SK-N-SH (cell line): Measurements from ENCODE around the gene KIF12. TPM values are rescaled to one million over a fixed set of nuclear protein-coding genes. Genes with fewer than 3 reads are reported as not detected.

ENCODE experiments used
- CTCF ChIA-PET: fragments of 300-600, 350-600 bp; formaldehyde crosslinking; extraction: SDS; loops from one replicate; lab custom pipeline; 2021; lab: Yijun Ruan, JAX
- POLR2A ChIA-PET: fragments of 350-600 bp; sonication (Branson Sonifier 250); formaldehyde crosslinking; extraction: SDS; loops from one replicate; lab custom pipeline; 2020; ENCODE audit warnings: antibody characterized with exemption, inconsistent platforms; lab: Yijun Ruan, JAX
- DNase-seq: peaks from one replicate; pipeline ENCODE4 v3.0.0; 2012
- H2AFZ ChIP-seq: fragments of 200-600 bp; sonication (generic); 2 replicates; pipeline ENCODE4 v1.8.1; 2016; ENCODE audit warnings: antibody characterized with exemption, mild to moderate bottlenecking, low read depth
- H3F3A ChIP-seq: fragments of 200-600 bp; sonication (generic); replicated peaks from 2 replicates; pipeline ENCODE3; 2016; ENCODE audit warnings: antibody characterized with exemption, mild to moderate bottlenecking; ENCODE audit not compliant: insufficient read depth
- H3K27ac ChIP-seq, 2 experiments: fragments of 200-500 bp in 1 of 2; fragments of 200-600 bp in 1 of 2; sonication (Bioruptor generic) in 1 of 2; sonication (generic), shearing (Covaris generic) in 1 of 2; 2 replicates each; pipeline versions ENCODE4 v1.5.1 to v1.6.1; 2014 to 2016; ENCODE audit warnings: low read depth in 2 of 2, inconsistent platforms in 1 of 2, low read length in 1 of 2, mild to moderate bottlenecking in 1 of 2, mixed read lengths in 1 of 2
- H3K27me3 ChIP-seq: fragments of 200-600 bp; sonication (generic), shearing (Covaris generic); 2 replicates; pipeline ENCODE4 v1.6.1; 2016; ENCODE audit warnings: mixed run types; ENCODE audit not compliant: insufficient read depth
- H3K36me3 ChIP-seq, 2 experiments: fragments of 200-500 bp in 1 of 2; fragments of 200-600 bp in 1 of 2; sonication (Bioruptor generic) in 1 of 2; sonication (generic) in 1 of 2; replicated peaks in 1 of 2; 2 replicates each; pipeline versions ENCODE3 to v1.5.1; 2014 to 2016; ENCODE audit warnings: low read length in 1 of 2, mild to moderate bottlenecking in 1 of 2; ENCODE audit not compliant: insufficient read depth in 2 of 2, control insufficient read depth in 1 of 2
- H3K4me1 ChIP-seq, 2 experiments: fragments of 200-500 bp in 1 of 2; fragments of 200-600 bp in 1 of 2; sonication (Bioruptor generic) in 1 of 2; sonication (generic), shearing (Covaris generic) in 1 of 2; 2 replicates each; pipeline versions ENCODE4 v1.5.1 to v1.6.1; 2014 to 2016; ENCODE audit warnings: low read depth in 1 of 2, low read length in 1 of 2, mixed run types in 1 of 2; ENCODE audit not compliant: insufficient read depth in 2 of 2, control insufficient read depth in 1 of 2
- H3K4me2 ChIP-seq: fragments of 200-600 bp; sonication (generic), shearing (Covaris generic); 2 replicates; pipeline ENCODE4 v1.6.1; 2017; ENCODE audit warnings: mixed run types
- H3K4me3 ChIP-seq, 2 experiments: fragments of 200-500 bp in 1 of 2; fragments of 200-600 bp in 1 of 2; sonication (Bioruptor generic) in 1 of 2; sonication (generic), shearing (Covaris generic) in 1 of 2; 2 replicates each; pipeline versions ENCODE4 v1.5.1 to v1.8.1; 2014 to 2016; ENCODE audit warnings: low read depth in 2 of 2, inconsistent platforms in 1 of 2, low read length in 1 of 2, mild to moderate bottlenecking in 1 of 2, mixed read lengths in 1 of 2, moderate library complexity in 1 of 2
- H3K79me2 ChIP-seq: fragments of 200-600 bp; sonication (generic); 2 replicates; pipeline ENCODE4 v1.8.1; 2017; ENCODE audit warnings: mild to moderate bottlenecking; ENCODE audit not compliant: insufficient read depth
- H3K9ac ChIP-seq: fragments of 200-600 bp; sonication (generic); 2 replicates; pipeline ENCODE4 v1.6.1; 2017; ENCODE audit warnings: mixed run types
- H3K9me2 ChIP-seq: fragments of 200-600 bp; sonication (generic); 2 replicates; pipeline ENCODE4 v1.6.1; 2017; ENCODE audit warnings: mixed run types
- H3K9me3 ChIP-seq: fragments of 200-600 bp; sonication (generic); 2 replicates; pipeline ENCODE4 v1.6.1; 2017; ENCODE audit warnings: mixed run types, mild to moderate bottlenecking, moderate library complexity
- H4K20me1 ChIP-seq: fragments of 200-600 bp; sonication (generic); 2 replicates; pipeline ENCODE4 v1.6.1; 2017; ENCODE audit warnings: mild to moderate bottlenecking, mixed run types; ENCODE audit not compliant: insufficient read depth
- CTCF ChIP-seq: fragments of 200-600 bp; sonication (generic); IDR thresholded peaks from 2 replicates; pipeline ENCODE4 v1.6.1; 2017; ENCODE audit warnings: antibody characterized with exemption, mild to moderate bottlenecking, moderate library complexity
- EP300 ChIP-seq, 2 experiments: IDR thresholded peaks; 2 replicates each; pipeline versions ENCODE4 v1.4.0 to v1.6.1; 2012; ENCODE audit warnings: borderline replicate concordance in 1 of 2, low read depth in 1 of 2, low read length in 1 of 2
- FOXJ3 ChIP-seq: sonication (generic); formaldehyde crosslinking; IDR thresholded peaks from 2 replicates; pipeline ENCODE4 v1.5.1; 2020; ENCODE audit warnings: mild to moderate bottlenecking, missing genetic modification reagents
- GABPA ChIP-seq: IDR thresholded peaks from 2 replicates; pipeline ENCODE4 v1.4.0; 2012; ENCODE audit warnings: low read depth, mild to moderate bottlenecking
- MAX ChIP-seq: IDR thresholded peaks from 2 replicates; pipeline ENCODE4 v1.4.0; 2012; ENCODE audit warnings: low read depth
- MXI1 ChIP-seq: IDR thresholded peaks from 2 replicates; pipeline ENCODE4 v1.6.1; 2012; ENCODE audit warnings: mild to moderate bottlenecking, low read depth, low read length, improper control_type of control experiment
- RAD21 ChIP-seq: IDR thresholded peaks from 2 replicates; pipeline ENCODE4 v1.6.1; 2012; ENCODE audit warnings: mild to moderate bottlenecking, low read length
- RCOR1 ChIP-seq: fragments of 150-350 bp; IDR thresholded peaks from 2 replicates; pipeline ENCODE4 v1.6.1; 2017; ENCODE audit warnings: antibody characterized with exemption, low read length
- RXRA ChIP-seq: IDR thresholded peaks from 2 replicates; pipeline ENCODE4 v1.4.0; 2012; ENCODE audit warnings: low read depth, mild to moderate bottlenecking, borderline replicate concordance
- TCF12 ChIP-seq: IDR thresholded peaks from 2 replicates; pipeline ENCODE4 v1.4.0; 2012
- TEAD4 ChIP-seq: IDR thresholded peaks from 2 replicates; pipeline ENCODE4 v1.4.0; 2012; ENCODE audit warnings: mild to moderate bottlenecking, borderline replicate concordance; ENCODE audit not compliant: insufficient read depth
- YY1 ChIP-seq: IDR thresholded peaks from 2 replicates; pipeline ENCODE4 v1.4.0; 2012; ENCODE audit warnings: low read depth, mild to moderate bottlenecking
- WGBS: methylation state at CpG from one replicate; pipeline ENCODE4 v1.1.6; 2017; ENCODE audit warnings: low lambda C conversion rate; 5-methylcytosine and 5-hydroxymethylcytosine counted together
- polyA plus RNA-seq, 3 experiments: library from polyadenylated mRNA; depleted of rRNA; stranded (reverse); fragments of >200 nt; gene quantifications; 2 replicates each; pipeline ENCODE4 v1.2.3, GENCODE V29; 2012
- TF ChIP-seq, protein P1 (sequence below): fragments of 150-350 bp; IDR thresholded peaks from 2 replicates; pipeline ENCODE4 v1.6.1; 2016; ENCODE audit warnings: mild to moderate bottlenecking, low read depth, low read length
- TF ChIP-seq, protein P2 (sequence below): fragments of 150-350 bp; IDR thresholded peaks from 2 replicates; pipeline ENCODE4 v1.6.1; 2017; ENCODE audit warnings: antibody characterized with exemption, low read length, low read depth, borderline replicate concordance

Gene KIF12
- polyA plus RNA-seq, 1 of the 3 experiments (the other 2 are of a cell fraction), result 0.35 TPM

DNA sequence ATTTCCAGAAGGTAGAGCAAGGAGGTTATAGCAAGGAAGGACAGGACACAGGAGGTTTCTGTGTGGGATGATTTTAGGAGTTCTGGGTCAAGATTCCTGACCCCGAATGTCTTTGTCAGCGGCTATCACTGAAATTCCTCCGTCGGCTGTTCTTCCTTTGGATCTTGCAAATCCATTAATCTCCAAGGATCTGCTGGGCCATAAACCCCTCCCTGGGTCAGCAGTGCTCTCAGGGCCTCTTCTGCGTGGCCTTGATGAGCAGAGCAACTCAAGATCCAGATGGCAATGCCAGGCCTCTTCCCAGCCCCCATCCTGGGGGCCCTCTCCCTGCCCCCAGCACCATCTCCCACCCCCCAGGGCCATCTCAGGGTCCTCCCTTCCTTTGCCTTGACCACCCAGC, 40.0 kb upstream of the KIF12 start (continued):
- no peak for TF ChIP-seq CTCF

GRCh38 chr9:114138552-114138971, 39.5 kb upstream of the KIF12 start:
- CTCF ChIA-PET, result interaction anchor here (0.9 to 5.8 kb wide), 7 partner anchors 9 to 152 kb away, joined by 3 to 31 read pairs (median 7); partner anchors contain the start of gene COL27A1
- TF ChIP-seq MXI1 (no peak), EP300 (IDR thresholded peaks at IDR 0.05; ENCODE audit: borderline replicate concordance in 1 of 2, low read depth in 1 of 2, low read length in 1 of 2) (no peak), MAX (no peak), RCOR1 (no peak), RXRA (no peak), YY1 (no peak), RAD21 (no peak), GABPA (no peak), CTCF (no peak), TCF12 (no peak), FOXJ3 (no peak), TEAD4 (no peak)
- TF ChIP-seq, protein P1, sequence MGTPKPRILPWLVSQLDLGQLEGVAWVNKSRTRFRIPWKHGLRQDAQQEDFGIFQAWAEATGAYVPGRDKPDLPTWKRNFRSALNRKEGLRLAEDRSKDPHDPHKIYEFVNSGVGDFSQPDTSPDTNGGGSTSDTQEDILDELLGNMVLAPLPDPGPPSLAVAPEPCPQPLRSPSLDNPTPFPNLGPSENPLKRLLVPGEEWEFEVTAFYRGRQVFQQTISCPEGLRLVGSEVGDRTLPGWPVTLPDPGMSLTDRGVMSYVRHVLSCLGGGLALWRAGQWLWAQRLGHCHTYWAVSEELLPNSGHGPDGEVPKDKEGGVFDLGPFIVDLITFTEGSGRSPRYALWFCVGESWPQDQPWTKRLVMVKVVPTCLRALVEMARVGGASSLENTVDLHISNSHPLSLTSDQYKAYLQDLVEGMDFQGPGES, result no peak
- TF ChIP-seq, protein P2, sequence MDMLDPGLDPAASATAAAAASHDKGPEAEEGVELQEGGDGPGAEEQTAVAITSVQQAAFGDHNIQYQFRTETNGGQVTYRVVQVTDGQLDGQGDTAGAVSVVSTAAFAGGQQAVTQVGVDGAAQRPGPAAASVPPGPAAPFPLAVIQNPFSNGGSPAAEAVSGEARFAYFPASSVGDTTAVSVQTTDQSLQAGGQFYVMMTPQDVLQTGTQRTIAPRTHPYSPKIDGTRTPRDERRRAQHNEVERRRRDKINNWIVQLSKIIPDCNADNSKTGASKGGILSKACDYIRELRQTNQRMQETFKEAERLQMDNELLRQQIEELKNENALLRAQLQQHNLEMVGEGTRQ, result no peak
- H2AFZ ChIP-seq, result no peak overlapping the region
- H3K4me1 ChIP-seq, result no peaks in the 10 kb centered on the region
- H3K4me3 ChIP-seq, result no peak overlapping the region
- no peaks in the 10 kb centered on the region for H3F3A ChIP-seq
- no peak overlapping the region for H3K9ac ChIP-seq
- POLR2A ChIA-PET, result no interaction called here
- peaks cover 29% of the 10 kb centered on the region for H3K27me3 ChIP-seq
- no peaks in the 10 kb centered on the region for H3K79me2 ChIP-seq
- H3K9me2 ChIP-seq, result no peaks in the 10 kb centered on the region
- H4K20me1 ChIP-seq, result no peaks in the 10 kb centered on the region
- H3K27ac ChIP-seq, result no peak overlapping the region
- no peak for DNase-seq
- no peak overlapping the region for H3K4me2 ChIP-seq
- H3K36me3 ChIP-seq, result no peaks in the 10 kb centered on the region
- WGBS, result 57% methylated on average over 4 of the region's 8 CpGs
- H3K9me3 ChIP-seq, result no peaks in the 10 kb centered on the region
